Measurements from ENCODE around the gene UPP2. TPM values are rescaled to one million over a fixed set of nuclear protein-coding genes. Genes with fewer than 3 reads are reported as not detected.

The UPP2 gene
- total and polyA plus RNA-seq, 2 of the 13 experiments (the other 11 are each of a cell fraction or from before 2014, with no cell fraction given), result 0.07 to 0.28 TPM

- ChIA-PET POLR2A (interaction anchor here (2.7 kb wide), 1 partner anchor 13 kb away, joined by 19 read pairs; no protein-coding TSS in a partner anchor), CTCF (ENCODE audit: low intra/inter-chr PET ratio, low total read pairs) (no interaction called here)
- H4K20me1 ChIP-seq (ENCODE audit: insufficient read depth, low read length), result no peaks in the 10 kb centered on the region
- BruUV-seq (replicated peaks), result no TSS peak
- in situ Hi-C loops (cut with HindIII; ENCODE audit: extremely low pct_ligation_motif_present, low pct_unique_long_range_greater_than_20kb) (no loop called here), intact Hi-C loops (cut with micrococcal nuclease; ENCODE audit: unreplicated experiment) (no loop called here)
- no peak overlapping the region for H3K4me2 ChIP-seq (ENCODE audit: low read depth, low read length)
- H3K9ac ChIP-seq (ENCODE audit: insufficient read depth, low read depth, low read length), result no peak overlapping the region
- DNase-seq (ENCODE audit: low spot score) (no peak), ATAC-seq (no peak), FAIRE-seq (no peak)
- TF ChIP-seq PHF20 (CRISPR knock-in tag; IDR thresholded peaks at IDR 0.05) (no peak), BCL3 (CRISPR knock-in tag; IDR thresholded peaks at IDR 0.05) (no peak), SNAPC2 (CRISPR knock-in tag; IDR thresholded peaks at IDR 0.05) (no peak), MXD4 (CRISPR knock-in tag; IDR thresholded peaks at IDR 0.05) (no peak), STAT6 (CRISPR knock-in tag; IDR thresholded peaks at IDR 0.05; ENCODE audit: borderline replicate concordance) (no peak)
- H3K27me3 ChIP-seq (ENCODE audit: control insufficient read depth in 1 of 2, insufficient read depth in 2 of 2, low read length in 2 of 2), result no peaks in the 10 kb centered on the region
- 92% methylated on average over 12 of the region's 13 CpGs for WGBS (ENCODE audit: low lambda C conversion rate)
- no peaks in the 10 kb centered on the region for H3K79me2 ChIP-seq (ENCODE audit: insufficient read depth, low read length)
- H3K4me1 ChIP-seq (ENCODE audit: insufficient read depth, low read length), result peaks cover 22% of the 10 kb centered on the region
- no peaks in the 10 kb centered on the region for H3K36me3 ChIP-seq (replicated peaks in 1 of 2; ENCODE audit: control insufficient read depth in 1 of 2, insufficient read depth in 2 of 2, low read length in 2 of 2)
- no peaks in the 10 kb centered on the region; the same call in 1 of the 2 replicates for H3K9me3 ChIP-seq (ENCODE audit: low read length)
- H3K27ac ChIP-seq (ENCODE audit: extremely low read length, insufficient read depth, low read length), result no peak overlapping the region
- no peak overlapping the region for H2AFZ ChIP-seq (ENCODE audit: low read length)
- no peak overlapping the region for H3K4me3 ChIP-seq (replicated peaks in 1 of 3; ENCODE audit: insufficient read depth in 1 of 3, low read depth in 2 of 3, low read length in 3 of 3)
Measured at GRCh38 chr2:158144914-158145625, 43.4 kb downstream of the UPP2 start.
